Germinal center (tissue), 1 donor: ENCODE results near the gene OR4K2.
"Not testable (repeated sequence)": the region's sequence is repeated elsewhere in the genome, so short reads cannot be mapped to it uniquely, and the experiment has no call there.

Experiments
- DNase-seq: peaks from one replicate; pipeline ENCODE4 v3.0.0; 2012; ENCODE audit warnings: mixed read lengths, low spot score

Gene OR4K2, protein sequence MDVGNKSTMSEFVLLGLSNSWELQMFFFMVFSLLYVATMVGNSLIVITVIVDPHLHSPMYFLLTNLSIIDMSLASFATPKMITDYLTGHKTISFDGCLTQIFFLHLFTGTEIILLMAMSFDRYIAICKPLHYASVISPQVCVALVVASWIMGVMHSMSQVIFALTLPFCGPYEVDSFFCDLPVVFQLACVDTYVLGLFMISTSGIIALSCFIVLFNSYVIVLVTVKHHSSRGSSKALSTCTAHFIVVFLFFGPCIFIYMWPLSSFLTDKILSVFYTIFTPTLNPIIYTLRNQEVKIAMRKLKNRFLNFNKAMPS

GRCh38 chr14:19874842-19875241 lies at the start of gene OR4K2:
TSS of gene OR4K2 (plus strand) at chr14:19875142. CDS start at chr14:19876268, 1,126 bp downstream.
- no peak for DNase-seq

GRCh38 chr14:19827626-19828244 lies 47.2 kb upstream of the OR4K2 start:
- DNase-seq, result not testable (repeated sequence)

DNA sequence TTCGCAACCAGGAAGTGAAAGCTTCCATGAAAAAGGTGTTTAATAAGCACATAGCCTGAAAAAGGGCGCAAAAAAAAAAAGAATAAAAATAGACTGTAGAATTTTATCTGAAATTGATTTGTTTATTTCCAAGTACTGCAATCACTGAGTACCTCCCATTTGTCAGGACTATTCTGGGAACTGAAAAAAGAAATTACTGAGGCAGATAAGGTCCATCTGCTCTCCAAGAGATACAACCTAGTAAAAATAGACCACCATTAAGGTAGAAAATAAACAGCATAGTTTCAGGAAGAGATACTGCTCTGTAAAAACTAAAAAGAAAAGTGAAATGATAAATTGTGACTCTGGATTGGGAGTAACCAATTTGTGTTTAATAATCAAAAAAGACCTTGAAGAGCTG lies 46.6 kb upstream of the OR4K2 start:
- no peak for DNase-seq

- not testable (repeated sequence) for DNase-seq
These were observed 40.6 kb upstream of the OR4K2 start for GRCh38 chr14:19834203-19834848.

DNA sequence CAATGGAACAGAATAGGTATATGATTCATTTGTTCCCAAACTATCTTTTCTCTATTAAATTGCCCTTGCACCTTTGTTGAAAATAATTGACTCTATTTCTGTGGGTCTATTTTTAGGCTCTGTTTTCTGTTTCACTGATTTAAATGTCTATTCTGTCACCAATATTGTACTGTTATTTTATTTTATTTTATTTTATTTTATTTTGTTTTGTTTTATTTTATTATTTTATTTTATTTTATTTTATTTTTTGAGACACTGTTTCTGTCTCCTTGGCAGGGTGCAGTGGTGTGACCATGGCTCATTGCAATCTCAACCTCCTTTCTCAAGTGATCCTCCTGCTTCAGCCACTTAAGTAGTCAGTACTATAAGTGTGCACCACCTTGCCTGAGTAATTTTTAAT lies 36.5 kb upstream of the OR4K2 start:
- no peak for DNase-seq

GRCh38 chr14:19851365-19851764 lies 23.6 kb upstream of the OR4K2 start:
- no peak for DNase-seq

DNA sequence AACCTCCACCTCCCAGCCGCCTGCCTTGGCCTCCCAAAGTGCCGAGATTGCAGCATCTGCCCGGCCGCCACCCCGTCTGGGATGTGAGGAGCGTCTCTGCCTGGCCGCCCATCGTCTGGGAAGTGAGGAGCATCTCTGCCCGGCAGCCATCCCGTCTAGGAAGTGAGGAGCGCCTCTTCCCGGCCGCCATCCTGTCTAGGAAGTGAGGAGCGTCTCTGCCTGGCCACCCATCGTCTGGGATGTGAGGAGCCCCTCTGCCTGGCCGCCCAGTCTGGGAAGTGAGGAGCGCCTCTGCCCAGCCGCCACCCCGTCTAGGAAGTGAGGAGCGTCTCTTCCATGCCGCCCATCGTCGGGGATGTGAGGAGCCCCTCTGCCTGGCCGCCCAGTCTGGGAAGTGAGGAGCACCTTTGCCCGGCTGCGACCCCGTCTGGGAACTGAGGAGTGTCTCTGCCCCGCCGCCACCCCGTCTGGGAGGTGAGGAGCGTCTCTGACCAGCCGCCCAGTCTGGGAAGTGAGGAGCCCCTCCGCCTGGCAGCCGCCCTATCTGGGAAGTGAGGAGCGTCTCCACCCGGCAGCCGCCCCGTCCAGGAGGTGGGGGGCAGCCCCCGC lies 8.8 kb upstream of the OR4K2 start:
- not testable (repeated sequence) for DNase-seq

GRCh38 chr14:19873178-19873577 lies 1.8 kb upstream of the OR4K2 start:
- DNase-seq, result no peak

- no peak for DNase-seq
These were observed 3.2 kb downstream of the OR4K2 start for GRCh38 chr14:19878029-19878642.

DNA sequence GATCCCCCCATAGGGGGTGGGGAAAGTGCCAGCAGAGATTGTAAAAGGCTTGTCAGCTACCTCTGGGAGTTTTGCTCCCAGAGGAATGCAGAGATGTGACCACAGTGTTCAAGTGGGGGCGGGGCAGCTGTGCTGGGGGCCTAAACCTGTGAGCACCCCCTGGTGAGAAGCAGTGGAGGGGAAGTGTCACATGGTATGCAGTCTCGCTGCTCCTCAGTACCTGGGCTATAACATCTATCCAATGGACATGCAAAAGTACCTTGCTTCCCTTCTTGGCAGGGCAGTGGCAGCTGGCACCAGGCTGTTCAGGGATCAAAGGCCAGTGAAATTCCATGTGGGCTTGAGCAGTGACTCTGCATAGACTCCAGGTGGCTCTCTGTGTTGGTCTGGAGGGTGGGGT lies 20.3 kb downstream of the OR4K2 start:
- no peak for DNase-seq

DNA sequence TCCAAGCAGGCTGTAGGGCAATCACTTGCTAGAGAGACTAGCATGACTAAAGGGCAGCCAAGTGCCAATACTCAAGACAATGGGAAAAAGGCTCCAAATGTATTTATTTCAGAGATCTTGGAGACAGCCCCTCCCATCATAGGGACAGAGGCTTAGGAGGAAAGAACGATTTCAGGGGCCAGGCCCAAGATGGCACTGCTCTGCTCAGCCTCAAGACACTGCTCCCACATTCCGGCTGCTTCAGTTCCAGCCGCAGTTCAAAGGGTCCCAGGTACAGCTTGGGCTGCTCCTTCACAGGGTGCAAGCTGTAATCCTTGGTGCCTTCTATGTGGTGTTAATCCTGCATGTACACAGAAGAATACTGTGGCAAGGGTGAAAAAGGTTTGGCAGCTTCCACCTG lies 26.1 kb downstream of the OR4K2 start:
- no peak for DNase-seq

DNA sequence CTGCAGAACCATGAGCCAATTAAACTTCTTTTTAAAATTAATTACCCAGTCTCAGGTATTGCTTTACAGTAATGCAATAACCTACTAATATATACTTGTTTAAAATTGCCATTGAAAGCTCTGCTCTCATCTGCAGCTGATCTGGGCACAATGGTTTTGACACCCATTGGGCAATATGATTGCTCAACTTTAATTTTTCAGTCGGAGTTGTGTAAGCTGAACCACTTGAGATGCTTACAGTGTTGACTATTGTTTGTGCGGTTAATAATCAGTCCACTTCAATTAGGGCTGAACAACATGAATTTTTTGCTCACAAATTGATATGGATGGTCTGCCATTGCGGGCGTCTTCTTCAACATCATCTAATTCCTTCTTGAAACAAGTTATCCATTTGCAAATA lies 27.5 kb downstream of the OR4K2 start:
- no peak for DNase-seq

GRCh38 chr14:19906665-19907064 lies 31.7 kb downstream of the OR4K2 start:
- no peak for DNase-seq

DNA sequence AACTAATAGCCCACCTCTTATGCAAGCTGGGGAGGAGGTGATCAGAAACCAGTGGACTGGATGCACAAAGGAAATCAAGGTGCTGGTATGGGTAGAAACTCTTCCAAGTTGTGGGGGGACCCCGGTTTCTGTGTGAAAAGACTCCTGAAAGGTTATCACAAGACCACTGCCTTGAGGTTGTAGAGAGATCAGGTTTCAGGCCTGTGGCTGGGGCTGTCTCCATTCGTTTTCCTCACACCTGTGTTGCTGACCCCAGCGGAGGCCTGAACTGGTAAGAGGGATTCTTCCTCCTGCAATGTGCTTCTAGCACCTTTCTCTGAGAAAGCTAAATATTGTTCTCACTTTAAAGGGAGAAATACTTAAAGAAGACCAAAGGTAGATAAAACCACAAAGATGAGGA lies 36.2 kb downstream of the OR4K2 start:
- no peak for DNase-seq

- no peak for DNase-seq
These were observed 42.3 kb downstream of the OR4K2 start for GRCh38 chr14:19917243-19917642.

DNA sequence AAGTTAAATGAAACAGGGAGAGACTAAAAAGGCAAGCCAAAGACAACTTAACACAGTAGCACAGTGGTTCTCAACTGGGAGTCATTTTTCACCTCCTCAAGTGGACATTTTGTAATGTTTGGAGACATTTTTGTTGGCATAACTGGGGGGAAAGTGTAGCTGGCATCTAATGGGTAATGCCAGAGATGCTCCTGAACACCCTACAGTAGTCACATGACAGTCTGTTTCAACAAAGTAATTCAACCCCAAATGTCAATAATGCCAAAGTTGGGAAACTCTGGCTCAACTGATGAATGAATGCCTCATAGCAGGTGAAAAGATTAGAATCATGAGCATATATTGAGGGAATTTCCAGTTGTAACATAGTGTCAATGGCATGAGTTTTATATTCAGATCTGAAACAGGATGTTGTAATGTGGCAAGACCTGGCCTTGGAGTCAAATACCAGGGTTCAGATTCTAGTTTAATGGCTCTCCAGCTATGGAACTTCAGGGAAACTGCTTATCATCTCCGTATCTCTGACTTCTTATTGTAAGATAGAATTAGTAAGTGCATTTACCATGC lies 43.1 kb downstream of the OR4K2 start:
- no peak for DNase-seq

GRCh38 chr14:19918553-19919264 lies 43.8 kb downstream of the OR4K2 start:
- DNase-seq, result no peak

DNA sequence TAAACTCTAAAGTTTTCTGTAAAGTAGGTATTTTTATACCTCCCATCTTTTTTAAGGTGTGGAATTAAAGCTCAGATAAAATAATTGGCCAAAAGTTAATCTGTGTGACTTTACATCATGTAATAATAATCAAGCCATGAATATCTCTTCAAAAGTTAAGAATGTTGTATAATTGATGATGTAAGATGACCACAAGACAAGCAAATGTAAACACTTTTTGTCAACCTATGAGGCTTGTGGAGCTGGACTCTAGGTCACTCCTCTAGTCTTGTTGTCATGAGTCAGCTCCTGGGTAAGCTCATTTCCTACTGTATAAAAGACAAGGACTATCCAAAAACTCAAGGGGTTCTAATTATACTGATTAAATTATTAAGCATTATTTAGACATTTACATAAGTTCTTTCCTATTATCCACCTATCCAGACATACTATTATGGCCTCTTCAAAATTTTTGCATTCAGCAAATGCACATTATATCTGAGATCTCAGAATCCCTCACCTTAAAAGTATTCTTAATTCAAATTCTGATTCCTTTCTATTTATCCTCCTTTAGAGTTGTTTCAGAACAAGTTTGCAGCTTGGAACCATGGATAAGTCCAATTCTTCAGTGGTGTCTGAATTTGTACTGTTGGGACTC lies 45.2 kb downstream of the OR4K2 start, which contains the start of gene OR4K5:
Gene OR4K5, plus strand, starts transcription at position 587 of the 637 bp plus-strand sequence. Its CDS starts 0 bp downstream, at position 587.
- no peak for DNase-seq

DNA sequence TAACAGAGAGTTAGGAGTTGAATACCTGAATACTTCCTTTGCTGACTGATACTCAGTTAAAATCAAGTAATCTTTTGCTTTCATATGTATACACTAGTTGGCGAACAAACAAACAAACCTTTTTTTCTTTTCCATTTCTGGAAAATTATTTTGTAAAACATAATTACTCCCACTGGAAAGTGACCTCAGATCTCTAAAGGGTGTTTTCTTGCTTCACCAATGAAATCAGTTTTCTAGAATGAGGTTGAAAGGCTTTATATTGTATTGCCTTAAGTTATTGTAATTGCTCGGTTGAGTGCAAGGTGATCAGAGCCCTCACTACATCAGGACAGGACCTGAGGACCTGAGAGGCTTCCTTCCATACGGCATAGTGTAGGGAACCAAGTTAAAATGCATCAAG lies 55.7 kb downstream of the OR4K2 start, which contains the start of gene OR4K1:
Gene OR4K1, plus strand, starts transcription at position 301 of the 400 bp plus-strand sequence. CDS start 4,750 bp downstream, outside the sequence.
- no peak for DNase-seq
